Breast epithelium (tissue), 3 donors: ENCODE results near the gene LONP1.

ENCODE experiments used
- POLR2A ChIP-seq: fragments of 450-650 bp; IDR thresholded peaks from one replicate; pipeline ENCODE4 v1.6.1; 2016; ENCODE audit warnings: antibody characterized with exemption, mild to moderate bottlenecking, moderate library complexity
- POLR2AphosphoS5 ChIP-seq, 3 donors: sonication (generic); formaldehyde crosslinking; IDR thresholded peaks; one replicate each; pipeline ENCODE4 v1.6.1; 2017; ENCODE audit warnings: antibody characterized with exemption in 3 of 3
- TF ChIP-seq, protein P1 (sequence below), 3 donors: fragments of 450-650 bp; IDR thresholded peaks; one replicate each; pipeline ENCODE4 v1.5.1; 2016 to 2017; ENCODE audit warnings: antibody characterized with exemption in 3 of 3, mild to moderate bottlenecking in 3 of 3, moderate library complexity in 3 of 3

DNA sequence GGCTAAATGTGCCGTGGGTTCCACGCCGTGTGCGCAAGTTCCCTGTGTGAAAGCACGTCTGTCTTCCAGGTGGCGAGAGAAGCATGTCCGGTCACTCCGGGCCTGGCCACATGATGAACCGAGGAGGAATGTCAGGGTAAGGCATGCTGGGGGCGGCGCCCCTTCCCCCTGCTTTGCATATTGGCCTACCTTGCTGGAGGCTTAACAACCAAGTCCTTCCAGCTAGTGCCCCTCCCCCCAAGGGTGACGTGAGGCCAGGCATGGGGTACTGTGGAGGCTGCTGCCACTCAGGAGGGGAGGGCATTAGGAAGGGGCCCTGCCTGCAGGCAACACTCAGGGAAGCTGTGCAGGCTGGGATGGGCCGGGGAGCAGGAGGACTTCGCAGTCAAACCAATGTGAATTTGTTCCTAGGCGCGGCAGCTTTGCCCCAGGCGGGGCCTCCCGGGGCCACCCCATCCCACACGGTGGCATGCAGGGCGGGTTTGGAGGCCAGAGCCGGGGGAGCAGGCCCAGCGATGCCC lies 52.1 kb downstream of the LONP1 start:
- TF ChIP-seq, protein P1, sequence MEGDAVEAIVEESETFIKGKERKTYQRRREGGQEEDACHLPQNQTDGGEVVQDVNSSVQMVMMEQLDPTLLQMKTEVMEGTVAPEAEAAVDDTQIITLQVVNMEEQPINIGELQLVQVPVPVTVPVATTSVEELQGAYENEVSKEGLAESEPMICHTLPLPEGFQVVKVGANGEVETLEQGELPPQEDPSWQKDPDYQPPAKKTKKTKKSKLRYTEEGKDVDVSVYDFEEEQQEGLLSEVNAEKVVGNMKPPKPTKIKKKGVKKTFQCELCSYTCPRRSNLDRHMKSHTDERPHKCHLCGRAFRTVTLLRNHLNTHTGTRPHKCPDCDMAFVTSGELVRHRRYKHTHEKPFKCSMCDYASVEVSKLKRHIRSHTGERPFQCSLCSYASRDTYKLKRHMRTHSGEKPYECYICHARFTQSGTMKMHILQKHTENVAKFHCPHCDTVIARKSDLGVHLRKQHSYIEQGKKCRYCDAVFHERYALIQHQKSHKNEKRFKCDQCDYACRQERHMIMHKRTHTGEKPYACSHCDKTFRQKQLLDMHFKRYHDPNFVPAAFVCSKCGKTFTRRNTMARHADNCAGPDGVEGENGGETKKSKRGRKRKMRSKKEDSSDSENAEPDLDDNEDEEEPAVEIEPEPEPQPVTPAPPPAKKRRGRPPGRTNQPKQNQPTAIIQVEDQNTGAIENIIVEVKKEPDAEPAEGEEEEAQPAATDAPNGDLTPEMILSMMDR (IDR thresholded peaks at IDR 0.05) = no peak
- TF ChIP-seq POLR2AphosphoS5 (IDR thresholded peaks at IDR 0.05) (no peak), POLR2A (no peak)
